Sigmoid colon (tissue), 7 donors: ENCODE results near the gene ZFPM1. TPM values are rescaled to one million over a fixed set of nuclear protein-coding genes. Genes with fewer than 3 reads are reported as not detected.
"Not testable (repeated sequence)": the region's sequence is repeated elsewhere in the genome, so short reads cannot be mapped to it uniquely, and the experiment has no call there.

Experiments
- DNase-seq: peaks from one replicate; pipeline ENCODE4 v3.0.0-alpha.2; 2019
- H3K27ac ChIP-seq, 4 donors: fragments of 200-600 bp; sonication (generic); one replicate each; pipeline ENCODE4 v1.5.1; 2016 to 2019; ENCODE audit warnings: mild to moderate bottlenecking in 1 of 4
- H3K27me3 ChIP-seq, 3 donors: fragments of 200-600 bp; sonication (generic); one replicate each; pipeline ENCODE4 v1.5.1; 2019; ENCODE audit warnings: mild to moderate bottlenecking in 1 of 3
- H3K36me3 ChIP-seq, 4 donors: fragments of 200-600 bp; sonication (generic); one replicate each; pipeline ENCODE4 v1.5.1; 2016 to 2019
- H3K4me1 ChIP-seq, 4 donors: fragments of 200-600 bp; sonication (generic); one replicate each; pipeline ENCODE4 v1.5.1; 2017 to 2019
- H3K4me3 ChIP-seq, 4 donors: fragments of 200-600 bp; sonication (generic); one replicate each; pipeline ENCODE4 v1.5.1; 2017 to 2019; ENCODE audit warnings: mild to moderate bottlenecking in 2 of 4, moderate library complexity in 1 of 4
- H3K9me3 ChIP-seq, 4 donors: fragments of 200-600 bp in 3 of 4; sonication (generic) in 3 of 4; one replicate each; pipeline versions ENCODE4 v1.5.1 to v1.6.1; 2013 to 2019
- CTCF ChIP-seq, 4 experiments: fragments of 450-650 bp in 3 of 4; fragments of 200-600 bp in 1 of 4; IDR thresholded peaks; one replicate each; pipeline ENCODE4 v1.5.1; 2016 to 2019; ENCODE audit warnings: antibody characterized with exemption in 4 of 4, mild to moderate bottlenecking in 3 of 4, moderate library complexity in 2 of 4
- EP300 ChIP-seq, 4 donors: sonication (generic); formaldehyde crosslinking; IDR thresholded peaks; one replicate each; pipeline ENCODE4 v1.6.1; 2017; ENCODE audit warnings: antibody characterized with exemption in 4 of 4
- POLR2A ChIP-seq, 2 donors: fragments of 450-650 bp; IDR thresholded peaks; one replicate each; pipeline ENCODE4 v1.6.1; 2016; ENCODE audit warnings: antibody characterized with exemption in 2 of 2, mild to moderate bottlenecking in 2 of 2, moderate library complexity in 2 of 2
- POLR2AphosphoS5 ChIP-seq, 4 donors: sonication (generic); formaldehyde crosslinking; IDR thresholded peaks; one replicate each; pipeline ENCODE4 v1.6.1; 2017; ENCODE audit warnings: antibody characterized with exemption in 4 of 4
- WGBS, 2 donors: extraction: QIAGEN DNeasy Blood & Tissue Kit; methylation state at CpG; one replicate each; pipeline ENCODE4 v1.1.7; 2013; 5-methylcytosine and 5-hydroxymethylcytosine counted together
- intact Hi-C: fragments of 100-400 bp; cut with DNase I; formaldehyde crosslinking; loops from one replicate; pipeline ENCODE4 v1.15.1; 2023
- polyA plus RNA-seq, 3 donors: library from polyadenylated mRNA; stranded (reverse); fragments of 200-250 nt; gene quantifications; one replicate each; pipeline ENCODE4 v1.2.3, GENCODE V29; 2013
- total RNA-seq, 4 donors: library from RNA; depleted of rRNA; stranded (reverse); fragments of >200 nt; gene quantifications; one replicate each; pipeline ENCODE4 v1.1.0, GENCODE V29; 2016
- donor health status: healthy with polysubstance abuse.
- donor health status: Bipolar disorder and iron deficiency.
- donor health status: healthy.

ZFPM1 gene
- total and polyA plus RNA-seq, 7 donors = 0.27 to 3.7 (median 0.66) TPM

- no peaks in the 10 kb centered on the region for H3K36me3 ChIP-seq
- peaks cover 0 to 45% (median 20%) of the 10 kb centered on the region in 3 donors for H3K27me3 ChIP-seq
- DNase-seq = no peak
- no peaks in the 10 kb centered on the region for H3K4me1 ChIP-seq
- no peaks in the 10 kb centered on the region for H3K9me3 ChIP-seq
- intact Hi-C loops = no loop called here
- H3K4me3 ChIP-seq = no peak overlapping the region
- no peak overlapping the region for H3K27ac ChIP-seq
- TF ChIP-seq POLR2A (IDR thresholded peaks at IDR 0.05) (no peak), POLR2AphosphoS5 (IDR thresholded peaks at IDR 0.05) (no peak), EP300 (IDR thresholded peaks at IDR 0.05) (no peak), CTCF (IDR thresholded peaks at IDR 0.05) (no peak)
- WGBS, 2 donors = 81 to 88% methylated on average over 9 of the region's 9 CpGs
Measured at GRCh38 chr16:88481851-88482250, 28.8 kb downstream of the ZFPM1 start.

- intact Hi-C loops = no loop called here
- 57 to 67% methylated on average over 22 of the region's 22 CpGs for WGBS, 2 donors
Measured at GRCh38 chr16:88482630-88483391, 29.7 kb downstream of the ZFPM1 start.

GRCh38 chr16:88483392-88483641, 30.2 kb downstream of the ZFPM1 start:
- TF ChIP-seq POLR2AphosphoS5 (IDR thresholded peaks at IDR 0.05) (no peak), CTCF (IDR thresholded peaks at IDR 0.05) (no peak), EP300 (IDR thresholded peaks at IDR 0.05) (no peak), POLR2A (IDR thresholded peaks at IDR 0.05) (no peak)
- Histone ChIP-seq H3K4me3 (no peak overlapping the region), H3K4me1 (no peaks in the 10 kb centered on the region), H3K9me3 (no peaks in the 10 kb centered on the region), H3K27ac (no peak overlapping the region), H3K27me3 (peaks cover 0 to 45% (median 20%) of the 10 kb centered on the region in 3 donors), H3K36me3 (no peaks in the 10 kb centered on the region)
- no peak for DNase-seq
- intact Hi-C loops = no loop called here
- WGBS, 2 donors = 77 to 83% methylated on average over 8 of the region's 8 CpGs

More at GRCh38 chr16:88482630-88483391, 29.7 kb downstream of the ZFPM1 start:
- Histone ChIP-seq H3K27me3 (peaks cover 0 to 45% (median 20%) of the 10 kb centered on the region in 3 donors), H3K36me3 (no peaks in the 10 kb centered on the region), H3K4me1 (no peaks in the 10 kb centered on the region), H3K4me3 (no peak overlapping the region), H3K27ac (no peak overlapping the region), H3K9me3 (no peaks in the 10 kb centered on the region)
- TF ChIP-seq CTCF (IDR thresholded peaks at IDR 0.05) (no peak), POLR2A (IDR thresholded peaks at IDR 0.05) (no peak), POLR2AphosphoS5 (IDR thresholded peaks at IDR 0.05) (no peak), EP300 (IDR thresholded peaks at IDR 0.05) (no peak)
- DNase-seq = no peak

GRCh38 chr16:88484505-88485365, 31.7 kb downstream of the ZFPM1 start:
- Histone ChIP-seq H3K36me3 (no peaks in the 10 kb centered on the region), H3K4me1 (no peaks in the 10 kb centered on the region), H3K27me3 (peaks cover 0 to 42% (median 20%) of the 10 kb centered on the region in 3 donors), H3K4me3 (no peak overlapping the region), H3K9me3 (no peaks in the 10 kb centered on the region), H3K27ac (no peak overlapping the region)
- WGBS, 2 donors = 38 to 75% methylated on average over 36 of the region's 36 CpGs
- TF ChIP-seq CTCF (IDR thresholded peaks at IDR 0.05) = no peak
- no peak for TF ChIP-seq EP300 (IDR thresholded peaks at IDR 0.05)
- no peak for TF ChIP-seq POLR2AphosphoS5 (IDR thresholded peaks at IDR 0.05)
- no peak for TF ChIP-seq POLR2A (IDR thresholded peaks at IDR 0.05)
- no peak for DNase-seq
- intact Hi-C loops = no loop called here

GRCh38 chr16:88485366-88485741, 32.3 kb downstream of the ZFPM1 start:
- H3K4me1 ChIP-seq, H3K27ac ChIP-seq, DNase-seq, H3K9me3 ChIP-seq, intact Hi-C loops, H3K36me3 ChIP-seq, H3K4me3 ChIP-seq: not testable (repeated sequence)
- peaks cover 0 to 37% (median 15%) of the 10 kb centered on the region in 3 donors for H3K27me3 ChIP-seq
- 62 to 86% methylated on average over 8 of the region's 8 CpGs for whole genome bisulfite sequencing, 2 donors
